ENCODE results near the gene AFM.
"Not testable (repeated sequence)": the region's sequence is repeated elsewhere in the genome, so short reads cannot be mapped to it uniquely, and the experiment has no call there.

Gene AFM

GRCh38 chr4:73501664-73502265, 20.2 kb downstream of the AFM start:
- no peak for DNase-seq (ENCODE audit: low read depth in 2 of 3, low spot score in 2 of 3)

- DNase-seq (ENCODE audit: low read depth in 2 of 3, low spot score in 2 of 3): no peak
Measured at GRCh38 chr4:73505567-73505966, 24.0 kb downstream of the AFM start.

GRCh38 chr4:73507541-73507940, 26.0 kb downstream of the AFM start:
- DNase-seq (ENCODE audit: low read depth in 2 of 3, low spot score in 2 of 3): no peak

- DNase-seq (ENCODE audit: low read depth in 2 of 3, low spot score in 2 of 3): no peak
Measured at GRCh38 chr4:73508651-73509050, 27.1 kb downstream of the AFM start.

GRCh38 chr4:73518340-73518739, 36.8 kb downstream of the AFM start:
- DNase-seq (ENCODE audit: low read depth in 2 of 3, low spot score in 2 of 3): no peak

GRCh38 chr4:73520821-73521220, 39.3 kb downstream of the AFM start:
- DNase-seq (ENCODE audit: low read depth in 2 of 3, low spot score in 2 of 3): no peak

- no peak for DNase-seq (ENCODE audit: low read depth in 2 of 3, low spot score in 2 of 3)
Measured at GRCh38 chr4:73523126-73523525, 41.6 kb downstream of the AFM start.

GRCh38 chr4:73525611-73526010, 44.1 kb downstream of the AFM start:
- DNase-seq (ENCODE audit: low read depth in 2 of 3, low spot score in 2 of 3): no peak

GRCh38 chr4:73527196-73527595, 45.7 kb downstream of the AFM start:
- DNase-seq (ENCODE audit: low read depth in 2 of 3, low spot score in 2 of 3): no peak

GRCh38 chr4:73528171-73528570, 46.6 kb downstream of the AFM start:
- no peak for DNase-seq (ENCODE audit: low read depth in 2 of 3, low spot score in 2 of 3)

GRCh38 chr4:73533515-73534422, 52.2 kb downstream of the AFM start:
- no peak for DNase-seq (ENCODE audit: low read depth in 2 of 3, low spot score in 2 of 3)

- no peak for DNase-seq (ENCODE audit: low read depth in 2 of 3, low spot score in 2 of 3)
Measured at GRCh38 chr4:73538162-73538561, 56.6 kb downstream of the AFM start.

GRCh38 chr4:73539386-73539785, 57.8 kb downstream of the AFM start:
- DNase-seq (ENCODE audit: low read depth in 2 of 3, low spot score in 2 of 3): no peak

- no peak for DNase-seq (ENCODE audit: low read depth in 2 of 3, low spot score in 2 of 3)
Measured at GRCh38 chr4:73540826-73541225, 59.3 kb downstream of the AFM start.

GRCh38 chr4:73541251-73541650, 59.7 kb downstream of the AFM start:
- no peak for DNase-seq (ENCODE audit: low read depth in 2 of 3, low spot score in 2 of 3)

- no peak for DNase-seq (ENCODE audit: low read depth in 2 of 3, low spot score in 2 of 3)
Measured at GRCh38 chr4:73544620-73545019, 63.1 kb downstream of the AFM start.

- not testable (repeated sequence) for DNase-seq (ENCODE audit: low read depth in 2 of 3, low spot score in 2 of 3)
Measured at GRCh38 chr4:73550865-73551264, 69.3 kb downstream of the AFM start.
